HCT116 (cell line): ENCODE measurements around the gene GALNT17. TPM values are rescaled to one million over a fixed set of nuclear protein-coding genes. Genes with fewer than 3 reads are reported as not detected.

Source experiments
- ATAC-seq: fragments of 200-7000 bp; cut with Tn5 transposase; 2 replicates; pipeline ENCODE4 v1.9.1; 2020; ENCODE audit warnings: mild to moderate bottlenecking, moderate library complexity
- BruUV-seq: library from RNA; stranded (reverse); fragments of 400-500 nt; replicated peaks from 2 replicates; lab custom pipeline; 2021; lab: Mats Ljungman, UMichigan
- CTCF ChIA-PET: fragments of 300-600 bp; sonication (Branson Sonifier 250); formaldehyde crosslinking; loops from one replicate; lab custom pipeline; 2021; ENCODE audit warnings: antibody characterized with exemption; lab: Charles Lee
- POLR2A ChIA-PET: fragments of 300-600, 350-600 bp; sonication (Branson Sonifier 250); formaldehyde crosslinking; loops from one replicate; lab custom pipeline; 2021; ENCODE audit warnings: antibody characterized with exemption; lab: Charles Lee
- RAD21 ChIA-PET, 2 experiments: fragments of 300-600 bp; sonication (Branson Sonifier 250); formaldehyde crosslinking; loops; one replicate each; lab custom pipeline; 2023; ENCODE audit warnings: low total read pairs in 2 of 2; ENCODE audit not compliant: uncharacterized antibody in 2 of 2, unreplicated experiment in 2 of 2, low non-redundant PET in 1 of 2; lab: Charles Lee
- DNase-seq: peaks from one replicate; pipeline ENCODE4 v3.0.0-alpha.2; 2010; ENCODE audit warnings: low read depth, low spot score
- H2AFZ ChIP-seq: fragments of 200-600 bp; shearing (Covaris generic), sonication (generic); 2 replicates; pipeline ENCODE4 v1.6.1; 2017; ENCODE audit warnings: low read depth, mixed run types, mixed read lengths, antibody characterized with exemption, low read length; ENCODE audit not compliant: poor library complexity, severe bottlenecking
- H3K27ac ChIP-seq: 2 replicates; pipeline ENCODE4 v1.5.1; 2012; ENCODE audit warnings: low read depth, low read length
- H3K27me3 ChIP-seq: fragments of 200-600 bp; sonication (generic); 2 replicates; pipeline ENCODE4 v1.6.1; 2016; ENCODE audit warnings: mixed run types, low read length, mixed read lengths; ENCODE audit not compliant: insufficient read depth
- H3K36me3 ChIP-seq, 2 experiments: fragments of 200-500 bp in 1 of 2; fragments of 200-600 bp in 1 of 2; sonication (Bioruptor generic) in 1 of 2; sonication (generic) in 1 of 2; 2 replicates each; pipeline versions ENCODE4 v1.5.1 to v1.6.1; 2014 to 2016; ENCODE audit warnings: low read length in 2 of 2, inconsistent platforms in 1 of 2, mixed read lengths in 1 of 2, mixed run types in 1 of 2; ENCODE audit not compliant: insufficient read depth in 2 of 2, control insufficient read depth in 1 of 2
- H3K4me1 ChIP-seq, 2 experiments: fragments of 200-600 bp in 1 of 2; sonication (generic) in 1 of 2; 2 replicates each; pipeline versions ENCODE4 v1.5.1 to v1.6.1; 2012 to 2017; ENCODE audit warnings: low read length in 2 of 2, inconsistent platforms in 1 of 2, mild to moderate bottlenecking in 1 of 2, mixed read lengths in 1 of 2, mixed run types in 1 of 2, moderate library complexity in 1 of 2; ENCODE audit not compliant: insufficient read depth in 2 of 2, control insufficient read depth in 1 of 2
- H3K4me2 ChIP-seq: fragments of 200-600 bp; sonication (generic); 2 replicates; pipeline ENCODE4 v1.6.1; 2017; ENCODE audit warnings: mixed run types, low read length, mixed read lengths
- H3K4me3 ChIP-seq, 2 experiments: fragments of 200-600 bp in 1 of 2; sonication (generic) in 1 of 2; replicated peaks in 1 of 2; 2 replicates each; pipeline ENCODE4 v1.5.1; 2011 to 2016; ENCODE audit warnings: low read length in 2 of 2, control low read depth in 1 of 2, low read depth in 1 of 2, mild to moderate bottlenecking in 1 of 2, mixed read lengths in 1 of 2, mixed run types in 1 of 2
- H3K79me2 ChIP-seq: fragments of 200-600 bp; sonication (generic); 2 replicates; pipeline ENCODE4 v1.6.1; 2017; ENCODE audit warnings: mild to moderate bottlenecking, mixed run types, low read length, moderate library complexity, mixed read lengths; ENCODE audit not compliant: insufficient read depth
- H3K9ac ChIP-seq: fragments of 200-600 bp; sonication (generic); 2 replicates; pipeline ENCODE4 v1.6.1; 2016; ENCODE audit warnings: low read length, mixed read lengths
- H3K9me2 ChIP-seq: fragments of 200-600 bp; sonication (generic), shearing (Covaris generic); 2 replicates; pipeline ENCODE4 v1.6.1; 2017; ENCODE audit warnings: mixed run types, mild to moderate bottlenecking, moderate library complexity; ENCODE audit not compliant: insufficient read depth
- H3K9me3 ChIP-seq, 2 experiments: fragments of 200-500 bp in 1 of 2; fragments of 200-600 bp in 1 of 2; sonication (Bioruptor generic) in 1 of 2; sonication (generic) in 1 of 2; 2 replicates each; pipeline ENCODE4 v1.6.1; 2014 to 2017; ENCODE audit warnings: low read length in 2 of 2, mixed read lengths in 2 of 2, inconsistent platforms in 1 of 2, low read depth in 1 of 2, mild to moderate bottlenecking in 1 of 2, mixed run types in 1 of 2, moderate library complexity in 1 of 2; ENCODE audit not compliant: control insufficient read depth in 1 of 2, insufficient read depth in 1 of 2
- H4K20me1 ChIP-seq: fragments of 200-600 bp; sonication (generic), shearing (Covaris generic); 2 replicates; pipeline ENCODE4 v1.6.1; 2017; ENCODE audit warnings: mixed run types, mild to moderate bottlenecking, moderate library complexity; ENCODE audit not compliant: insufficient read depth
- ATF3 ChIP-seq: IDR thresholded peaks from 2 replicates; pipeline ENCODE4 v1.6.1; 2012
- CTCF ChIP-seq, 3 experiments: fragments of 200-600 bp in 1 of 3; sonication (generic) in 1 of 3; IDR thresholded peaks in 2 of 3; conservative IDR thresholded peaks in 1 of 3; 2 replicates each; pipeline ENCODE4 v1.5.1; 2012 to 2017; ENCODE audit warnings: low read depth in 2 of 3, low read length in 2 of 3, antibody characterized with exemption in 1 of 3, borderline replicate concordance in 1 of 3, control low read depth in 1 of 3, mild to moderate bottlenecking in 1 of 3, mixed read lengths in 1 of 3, mixed run types in 1 of 3, moderate library complexity in 1 of 3; ENCODE audit not compliant: insufficient read depth in 1 of 3
- ELF1 ChIP-seq: IDR thresholded peaks from 2 replicates; pipeline ENCODE4 v1.6.1; 2012; ENCODE audit warnings: low read depth, borderline replicate concordance
- EZH2 ChIP-seq: fragments of 200-600 bp; sonication (generic); IDR thresholded peaks from 2 replicates; pipeline ENCODE4 v1.6.1; 2017; ENCODE audit warnings: antibody characterized with exemption, mixed run types
- EZH2phosphoT487 ChIP-seq: fragments of 200-600 bp; IDR thresholded peaks from 2 replicates; pipeline ENCODE4 v1.6.1; 2018; ENCODE audit warnings: antibody characterized with exemption, borderline replicate concordance
- FOSL1 ChIP-seq: IDR thresholded peaks from 2 replicates; pipeline ENCODE4 v1.6.1; 2012; ENCODE audit warnings: low read depth
- MAX ChIP-seq: IDR thresholded peaks from 2 replicates; pipeline ENCODE4 v1.6.1; 2012
- RAD21 ChIP-seq: IDR thresholded peaks from 2 replicates; pipeline ENCODE4 v1.6.1; 2012; ENCODE audit warnings: low read depth, mild to moderate bottlenecking
- REST ChIP-seq: IDR thresholded peaks from 2 replicates; pipeline ENCODE4 v1.6.1; 2012; ENCODE audit warnings: low read depth
- SP1 ChIP-seq: IDR thresholded peaks from 2 replicates; pipeline ENCODE4 v1.6.1; 2012; ENCODE audit warnings: low read depth
- TCF7L2 ChIP-seq: IDR thresholded peaks from 2 replicates; pipeline ENCODE4 v1.7.0; 2011; ENCODE audit warnings: borderline replicate concordance, inconsistent platforms; ENCODE audit not compliant: insufficient read depth, insufficient read length; ENCODE audit errors: extremely low read depth
- ZNF274 ChIP-seq: fragments of 200-500 bp; sonication (Bioruptor generic); IDR thresholded peaks from 2 replicates; pipeline ENCODE4 v1.6.1; 2014; ENCODE audit warnings: mild to moderate bottlenecking, low read depth, low read length, inconsistent platforms
- intact Hi-C: fragments of 100-400 bp; cut with micrococcal nuclease; formaldehyde crosslinking; loops from 2 replicates; pipeline ENCODE4 v1.10.0; 2022
- total RNA-seq: library from RNA; stranded (reverse); gene quantifications from one replicate; pipeline ENCODE4 v1.2.1, GENCODE V29; 2021; ENCODE audit not compliant: unreplicated experiment

The GALNT17 gene
- total RNA-seq, 1 experiment from 2014 or later = not detected

- TF ChIP-seq CTCF (IDR thresholded peaks at IDR 0.05 in 2 of 3, conservative IDR thresholded peaks at IDR 0.05 in 1 of 3; ENCODE audit: borderline replicate concordance in 1 of 3, insufficient read depth in 1 of 3, low read depth in 2 of 3, low read length in 2 of 3) (no peak), RAD21 (no peak), EZH2phosphoT487 (no peak), MAX (no peak), REST (no peak), ELF1 (no peak)
- TF ChIP-seq, all 23 proteins: peak for 0
Measured at GRCh38 chr7:71342202-71342601, 210.3 kb downstream of the GALNT17 start (continued).

GRCh38 chr7:71343039-71343438 is 211.1 kb downstream of the GALNT17 start:
- Histone ChIP-seq H3K79me2 (no peaks in the 10 kb centered on the region), H4K20me1 (no peaks in the 10 kb centered on the region), H3K27me3 (no peaks in the 10 kb centered on the region), H3K36me3 (no peaks in the 10 kb centered on the region), H3K9ac (no peak overlapping the region), H2AFZ (no peak overlapping the region), H3K4me1 (no peaks in the 10 kb centered on the region), H3K27ac (no peak overlapping the region), H3K4me2 (no peak overlapping the region), H3K4me3 (no peak overlapping the region), H3K9me3 (peaks cover 4 to 20% of the 10 kb centered on the region in 2 experiments; a peak in 2 of 4 replicates), H3K9me2 (no peaks in the 10 kb centered on the region)
- DNase-seq = no peak
- ChIA-PET CTCF (no interaction called here), POLR2A (no interaction called here), RAD21 (no interaction called here)
- ATAC-seq = no peak
- no TSS peak for BruUV-seq
- intact Hi-C loops = no loop called here
- TF ChIP-seq FOSL1 (no peak), REST (no peak), ATF3 (no peak), ZNF274 (no peak), TCF7L2 (no peak), SP1 (no peak), EZH2 (no peak), ELF1 (no peak)
